TTC549 (cell line): ENCODE data around the gene SLC35E2B.
"Not testable (repeated sequence)": the region's sequence is repeated elsewhere in the genome, so short reads cannot be mapped to it uniquely, and the experiment has no call there.

ENCODE experiments used
- FAIRE-seq: peaks from 2 replicates; lab custom pipeline; 2012; peaks lifted over from hg19 to GRCh38; lab: Jason Lieb, UNC

Gene SLC35E2B

DNA sequence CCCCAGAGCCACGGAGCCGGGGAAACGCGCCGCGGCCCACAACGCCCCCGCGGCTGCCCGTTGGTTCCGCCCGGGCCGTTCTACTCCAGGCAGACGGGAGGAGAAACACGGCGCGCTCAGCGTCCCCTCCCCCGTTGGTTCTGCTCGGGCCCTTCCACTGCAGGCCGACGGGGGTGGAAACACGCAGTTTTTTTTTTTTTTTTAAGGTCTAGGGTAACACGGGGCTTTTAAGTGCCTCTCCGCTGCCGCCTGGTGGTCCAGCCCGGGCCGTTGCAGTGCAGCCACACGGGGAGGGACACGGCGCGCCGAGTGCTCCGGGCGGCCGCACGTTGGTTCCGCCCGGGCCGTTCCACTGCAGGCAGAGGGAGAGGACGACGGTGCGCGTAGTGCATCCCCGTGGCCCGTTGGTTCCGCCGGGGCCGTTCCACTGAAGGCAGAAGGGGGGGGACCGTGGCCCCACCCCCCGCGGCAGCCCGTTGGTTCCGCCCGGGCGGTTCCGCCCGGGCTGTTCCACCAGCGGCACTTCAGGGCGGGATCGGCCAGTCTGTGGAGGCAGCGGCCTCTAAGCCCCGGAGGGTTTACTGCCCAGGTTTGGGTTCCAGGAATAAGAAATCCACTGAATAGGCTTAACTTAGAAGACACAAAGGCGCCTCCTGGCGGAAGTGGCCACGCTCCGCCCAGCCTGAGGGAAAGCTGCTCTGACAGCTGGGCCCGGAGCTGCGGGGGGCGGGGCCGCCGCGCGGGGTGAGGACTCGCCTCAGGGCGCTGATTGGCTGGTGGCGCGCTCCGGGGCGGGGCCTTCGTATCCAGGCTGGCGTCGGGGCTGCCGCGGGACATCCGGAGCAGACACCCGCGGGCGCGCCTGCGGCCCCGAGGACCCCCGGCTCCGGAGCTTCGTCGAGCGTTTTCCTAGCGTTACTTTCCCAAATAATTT, at the start of gene SLC35E2B:
SLC35E2B (minus strand) TSS at position 82 of the 934 bp plus-strand sequence. CDS start 16,096 bp downstream, outside the sequence.
- FAIRE-seq = peak; percentile 84

DNA sequence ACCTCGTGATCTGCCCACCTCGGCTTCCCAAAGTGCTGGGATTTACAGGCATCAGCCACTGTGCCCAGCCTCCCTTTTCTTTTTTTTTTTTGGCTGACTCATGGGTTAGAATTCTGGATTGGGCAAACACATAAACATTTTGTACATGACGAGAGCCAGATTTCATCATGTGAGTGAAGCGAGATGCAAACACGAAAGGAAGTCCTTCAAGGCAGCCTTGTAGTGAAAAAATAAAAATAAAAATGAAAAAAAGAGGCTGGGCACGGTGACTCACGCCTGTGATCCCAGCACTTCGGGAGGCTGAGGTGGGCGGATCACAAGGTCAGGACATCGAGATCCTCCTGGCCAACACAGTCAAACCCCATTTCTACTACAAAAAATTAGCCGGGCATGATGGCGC, 48.4 kb upstream of the SLC35E2B start:
- not testable (repeated sequence) for FAIRE-seq

DNA sequence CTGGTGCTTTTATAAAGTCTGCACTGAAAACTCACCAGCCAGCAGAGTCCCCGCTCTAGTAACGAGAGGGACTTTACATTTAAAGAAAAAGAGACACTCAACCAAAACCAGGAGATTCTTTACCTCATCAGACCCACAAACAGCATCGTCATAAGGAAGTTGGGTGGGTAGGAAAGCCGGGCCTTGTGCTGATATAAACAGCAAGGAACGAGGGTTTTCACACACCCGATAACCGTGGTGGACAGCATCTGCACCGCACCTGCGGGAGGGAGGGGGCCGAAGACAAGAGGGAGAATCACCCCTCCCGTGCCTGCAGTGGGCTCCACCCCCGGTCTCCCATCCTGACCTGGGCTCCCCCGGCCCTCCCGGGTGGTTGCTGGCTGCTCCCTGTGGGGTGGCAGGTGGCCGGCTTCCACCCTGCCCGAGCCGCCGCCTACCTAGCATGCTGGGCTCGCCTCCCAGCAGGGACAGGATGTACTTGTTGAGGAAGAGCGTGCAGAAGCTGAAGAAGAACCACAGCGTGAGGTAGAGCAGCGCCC, 46.3 kb upstream of the SLC35E2B start:
- not testable (repeated sequence) for FAIRE-seq

DNA sequence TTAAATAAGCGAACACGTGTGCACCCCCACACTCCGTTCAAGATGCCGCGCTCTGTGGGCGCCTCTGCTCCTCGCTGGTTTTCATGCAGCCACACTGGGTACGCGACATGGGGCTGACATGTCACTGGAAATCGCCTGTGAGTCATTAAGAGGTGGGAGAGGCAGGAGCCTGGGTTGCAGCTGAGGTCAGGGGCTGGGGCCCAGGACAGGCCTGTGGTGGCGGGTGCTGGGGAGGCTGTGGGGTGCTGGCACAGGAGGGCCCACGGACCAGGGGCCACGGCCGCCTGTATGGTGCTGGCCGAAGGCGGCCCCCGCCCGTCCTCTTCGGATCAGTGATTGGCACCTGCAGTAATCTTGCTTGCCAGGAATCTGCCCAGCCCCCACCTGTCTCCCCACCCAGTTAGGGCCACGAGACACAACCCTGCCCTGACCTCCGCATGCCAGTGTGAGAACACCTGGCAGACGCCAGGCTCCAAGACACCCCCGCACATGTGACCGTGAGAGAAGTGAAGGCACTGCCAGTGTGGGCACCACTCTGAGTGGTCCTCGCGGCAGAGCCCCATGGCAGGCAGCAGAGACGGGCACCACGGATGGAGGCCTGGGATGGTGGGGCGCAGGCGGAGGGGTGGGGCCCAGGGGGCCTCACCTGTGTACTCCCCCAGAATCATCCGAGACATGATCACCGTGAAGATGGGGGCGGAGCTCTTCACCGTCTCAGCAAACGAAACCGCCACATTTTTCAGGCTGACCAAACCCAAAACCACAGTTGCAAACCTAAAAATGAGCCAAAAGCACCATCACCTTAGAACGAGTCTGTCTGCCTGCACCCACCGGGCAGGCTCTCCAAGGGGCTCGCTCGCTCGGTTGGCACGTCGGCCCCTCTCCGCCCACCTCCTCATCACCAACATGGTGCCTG, 45.3 kb upstream of the SLC35E2B start:
- not testable (repeated sequence) for FAIRE-seq

DNA sequence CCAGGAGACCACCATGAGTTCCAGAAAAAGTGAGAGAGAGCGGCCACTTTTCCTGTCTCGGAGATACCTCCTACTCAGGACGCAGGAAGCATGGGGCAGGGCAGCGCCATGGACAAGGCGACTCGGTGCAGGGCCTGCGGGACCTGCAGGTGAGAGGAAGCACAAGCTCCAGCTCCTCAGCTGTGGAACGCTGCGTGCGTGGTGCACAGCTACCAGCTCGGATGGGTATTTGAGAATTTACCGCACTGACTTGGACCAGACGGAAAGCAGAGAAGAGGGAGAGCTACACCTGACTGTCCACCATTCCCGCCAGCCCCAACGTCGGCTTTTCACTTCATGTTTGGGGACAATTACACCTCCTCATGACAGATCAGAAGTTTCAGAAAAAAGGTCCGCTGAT, 39.8 kb upstream of the SLC35E2B start:
- no peak for FAIRE-seq

DNA sequence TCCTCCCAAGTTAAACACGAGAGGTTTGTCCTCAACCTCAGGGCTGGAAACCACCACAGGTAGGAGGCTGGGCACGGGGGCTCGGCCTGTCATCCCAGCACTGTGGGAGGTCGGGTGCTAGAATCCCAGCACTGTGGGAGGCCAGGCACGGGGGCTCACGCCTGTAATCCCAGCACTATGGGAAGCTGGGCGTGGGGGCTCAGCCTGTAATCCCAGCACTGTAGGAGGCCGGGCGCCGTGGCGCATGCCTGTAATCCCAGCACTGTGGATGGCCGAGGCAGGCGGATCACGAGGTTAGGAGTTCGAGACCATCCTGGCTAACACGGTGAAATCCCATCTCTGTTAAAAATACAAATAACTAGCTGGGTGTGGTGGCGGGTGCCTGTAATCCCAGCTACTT, 38.3 kb upstream of the SLC35E2B start:
- FAIRE-seq = no peak

DNA sequence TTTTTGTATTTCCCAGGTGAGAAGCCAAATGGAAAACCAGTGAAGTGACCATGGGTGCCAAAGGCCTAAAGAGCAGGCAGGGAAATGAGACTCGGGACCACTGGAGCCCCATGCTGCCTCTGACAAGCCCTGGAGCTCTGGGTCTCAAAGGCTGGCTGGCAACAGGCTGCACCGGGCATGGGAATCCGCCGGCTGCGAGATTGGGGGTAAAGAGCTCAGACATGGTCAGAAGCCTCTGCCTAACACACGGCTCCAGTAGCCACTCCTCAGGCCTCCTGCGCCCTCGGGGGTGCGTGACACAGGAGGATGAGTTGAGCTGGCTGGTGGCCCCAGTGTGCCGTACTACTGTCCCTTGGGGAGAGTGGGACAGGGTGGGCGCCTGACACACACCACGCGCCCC, 37.6 kb upstream of the SLC35E2B start:
- FAIRE-seq = not testable (repeated sequence)

DNA sequence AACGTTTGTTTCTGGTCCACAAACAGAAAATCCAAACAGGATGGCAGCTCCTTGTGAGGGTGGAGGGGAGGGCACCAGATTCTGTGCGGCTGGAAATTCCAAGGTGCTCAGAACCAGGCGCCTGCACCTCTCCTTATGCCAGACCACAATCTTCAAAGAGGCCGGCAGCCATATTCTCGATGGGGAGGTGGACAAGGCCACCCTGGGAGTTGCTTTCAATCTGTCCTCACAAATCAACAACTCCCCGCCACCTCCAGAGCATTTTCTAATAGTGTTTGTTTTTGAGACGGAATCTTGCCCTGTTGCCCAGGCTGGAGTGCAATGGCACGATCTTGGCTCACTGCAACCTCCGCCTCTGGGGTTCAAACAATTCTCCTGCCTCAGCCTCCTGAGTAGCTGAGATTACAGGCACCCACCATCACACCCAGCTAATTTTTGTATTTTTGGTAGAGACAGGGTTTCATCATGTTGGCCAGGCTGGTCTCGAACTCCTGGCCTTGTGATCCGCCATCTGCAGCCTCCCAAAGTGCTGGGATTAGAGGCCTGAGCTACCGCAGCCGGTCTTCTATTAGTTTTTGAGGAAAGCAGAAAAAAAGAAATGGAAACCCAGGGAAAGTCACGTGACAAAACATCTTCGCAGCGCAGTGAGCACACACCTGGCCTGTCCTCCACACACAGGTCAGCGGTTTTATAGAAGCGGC, 36.7 kb upstream of the SLC35E2B start:
- not testable (repeated sequence) for FAIRE-seq

DNA sequence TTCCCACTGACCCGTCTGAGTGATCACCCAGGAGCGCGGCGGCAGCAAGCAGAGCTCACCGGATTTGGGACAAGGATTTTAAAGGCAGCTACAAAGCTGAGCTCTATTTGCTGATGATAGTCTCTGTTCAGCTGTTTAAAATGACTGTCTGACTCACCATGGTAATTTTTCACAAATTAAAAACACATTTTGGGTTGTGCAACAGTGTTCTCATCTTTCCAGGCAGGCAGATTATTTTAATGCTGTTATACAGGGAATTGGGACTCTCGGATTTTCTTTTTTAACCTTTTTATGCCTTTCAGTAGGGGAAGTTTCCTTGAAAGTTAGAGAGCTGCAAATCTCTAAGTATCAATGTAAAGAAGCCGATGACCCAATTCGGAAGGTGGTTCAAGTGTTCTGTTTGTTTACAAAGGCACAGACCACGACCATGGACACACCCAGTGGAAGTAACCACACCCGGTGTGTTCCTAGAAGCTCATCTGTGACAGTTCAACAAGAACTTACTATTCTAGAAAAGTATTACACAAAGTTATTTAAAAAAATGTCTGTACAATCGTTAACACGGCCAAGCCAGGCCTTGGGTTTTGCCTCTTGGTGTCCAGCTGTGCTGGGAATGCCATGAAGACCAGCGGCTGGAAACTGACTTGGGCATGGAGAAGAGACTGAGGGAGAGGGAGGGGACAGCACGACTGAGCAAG, 35.9 kb upstream of the SLC35E2B start:
- not testable (repeated sequence) for FAIRE-seq

DNA sequence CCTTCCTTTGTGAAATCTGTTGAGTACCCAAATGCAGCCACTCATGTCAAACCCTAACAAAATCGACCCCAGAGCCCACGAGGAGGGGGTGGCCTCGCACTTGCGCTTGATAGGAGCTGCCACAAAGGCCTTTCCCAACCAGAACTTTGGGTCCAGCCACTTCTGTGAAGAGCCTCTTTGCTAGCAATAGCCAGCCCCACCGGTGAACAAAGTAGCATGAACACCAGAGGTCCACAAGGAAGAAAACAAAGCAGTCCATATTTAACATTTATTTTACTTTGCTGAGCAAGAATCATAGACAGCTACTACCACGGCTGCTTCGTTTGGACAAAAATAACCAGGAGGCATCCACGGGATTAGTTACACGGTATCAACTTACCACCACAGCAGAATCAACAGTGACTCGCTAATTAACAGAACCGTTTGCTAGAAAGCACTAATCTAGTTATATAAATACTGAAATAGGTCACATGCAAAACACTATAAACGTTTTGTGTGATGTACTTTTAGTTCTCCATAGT, 34.6 kb upstream of the SLC35E2B start:
- not testable (repeated sequence) for FAIRE-seq

DNA sequence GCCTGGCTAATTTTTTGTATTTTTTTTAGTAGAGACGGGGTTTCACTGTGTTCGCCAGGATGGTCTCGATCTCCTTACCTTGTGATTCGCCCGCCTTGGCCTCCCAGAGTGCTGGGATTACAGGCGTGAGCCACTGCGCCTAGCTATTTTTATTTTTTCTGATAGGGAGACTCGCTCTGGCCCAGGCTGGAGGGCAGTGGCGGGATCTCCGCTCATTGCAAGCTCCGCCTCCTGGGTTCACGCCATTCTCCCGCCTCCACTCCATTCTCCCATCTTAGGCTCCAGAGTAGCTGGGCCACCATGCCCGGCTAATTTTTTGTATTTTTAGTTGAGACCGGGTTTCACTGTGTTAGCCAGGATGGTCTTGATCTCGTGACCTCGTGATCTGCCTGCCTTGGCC, 33.5 kb upstream of the SLC35E2B start:
- FAIRE-seq = not testable (repeated sequence)

DNA sequence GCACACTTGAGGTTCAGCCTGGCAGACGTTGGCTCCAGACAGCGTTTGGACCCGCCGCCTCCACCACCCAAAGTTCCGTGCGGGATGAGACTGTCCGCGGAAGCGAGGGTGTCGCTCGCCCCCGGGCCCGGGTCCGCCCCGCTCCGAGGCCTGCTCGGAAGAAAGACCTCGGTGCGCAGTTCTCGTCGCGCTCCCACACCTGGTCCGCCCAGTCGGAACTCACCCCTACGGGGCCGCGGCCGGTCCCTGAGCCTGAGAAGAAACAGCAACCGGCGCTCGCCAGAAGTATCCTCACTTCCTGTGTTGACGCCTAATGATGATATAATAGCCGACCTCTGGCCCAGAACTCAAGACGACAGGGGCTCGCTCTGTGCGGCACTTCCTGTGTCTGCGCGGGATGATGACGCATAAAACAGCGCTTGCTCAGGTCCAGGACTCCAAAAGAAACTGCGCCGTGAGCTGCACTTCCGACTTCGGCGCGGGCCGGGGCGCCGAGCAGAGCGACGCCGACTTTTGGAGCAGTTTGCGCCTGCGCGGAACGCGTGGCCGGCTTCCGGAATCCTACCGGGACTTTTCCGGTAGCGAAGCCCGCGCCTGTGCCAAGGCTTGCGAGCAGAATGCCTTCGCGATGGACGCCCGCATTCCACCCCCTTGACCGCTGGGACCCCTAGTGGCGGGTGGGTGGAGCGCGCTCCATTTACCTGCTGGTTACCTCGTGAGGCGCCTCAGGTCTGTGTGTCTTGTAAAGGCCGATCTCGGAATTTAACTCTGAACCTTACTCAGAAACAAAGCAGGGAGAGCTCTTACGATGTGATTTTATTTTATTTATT, 31.7 kb upstream of the SLC35E2B start, which contains the start of gene CDK11A:
CDK11A (minus strand) TSS at position 323 of the 830 bp plus-strand sequence. CDS start 1,539 bp downstream, outside the sequence.
- peak; percentile 90 for FAIRE-seq

DNA sequence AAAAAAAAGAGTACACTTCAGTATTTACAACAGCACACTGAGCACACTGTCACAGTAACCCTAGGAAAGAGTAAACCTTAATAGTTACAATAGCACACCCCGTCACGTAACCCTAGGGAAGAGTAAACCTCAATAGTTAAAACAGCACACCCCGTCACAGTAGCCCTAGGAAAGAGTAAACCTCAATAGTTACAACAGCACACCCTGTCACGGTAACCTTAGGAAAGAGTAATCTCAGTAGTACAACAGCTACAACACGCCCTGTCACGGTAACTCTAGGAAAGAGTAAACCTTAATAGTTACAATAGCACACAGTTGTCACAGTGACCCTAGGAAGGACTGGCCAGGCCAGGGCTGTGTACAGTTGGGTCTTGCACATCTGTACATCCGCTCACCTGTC, 28.6 kb upstream of the SLC35E2B start:
- no peak for FAIRE-seq

DNA sequence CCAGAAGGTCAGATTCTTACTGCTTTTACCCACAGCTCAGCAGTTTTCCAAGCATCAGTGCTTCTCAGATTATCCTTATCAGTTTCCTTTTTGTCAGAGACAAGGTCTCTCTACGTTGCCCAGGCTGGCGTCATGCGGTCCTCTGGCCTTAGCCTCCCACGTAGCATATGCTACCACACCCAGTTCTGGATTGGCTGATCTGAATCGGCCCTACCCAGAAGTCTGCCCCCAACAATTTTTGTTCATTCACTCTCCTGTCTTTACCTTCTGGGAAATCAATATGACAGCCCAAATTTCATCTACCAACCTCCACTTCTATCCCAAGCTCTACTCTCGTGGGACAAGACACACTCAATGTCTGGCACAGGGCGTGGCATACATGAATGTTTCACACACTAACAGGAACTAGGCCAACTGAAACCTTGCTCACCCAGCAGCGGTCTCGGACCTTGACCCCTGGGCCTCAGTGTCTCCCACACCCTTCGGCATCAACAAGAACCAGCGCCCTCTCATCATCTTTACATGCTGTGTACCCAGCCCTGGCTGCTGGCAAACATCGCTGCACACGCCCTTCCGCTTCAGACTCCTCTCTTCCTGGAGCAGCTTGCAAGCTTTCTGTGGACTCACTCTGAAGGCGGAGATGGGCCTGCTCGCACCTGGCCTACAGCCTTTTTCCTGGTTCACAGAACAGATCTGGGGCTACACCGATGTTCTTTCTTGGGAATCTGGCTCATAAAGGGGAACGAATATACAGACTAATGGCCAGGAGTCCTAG, 22.7 kb upstream of the SLC35E2B start:
- not testable (repeated sequence) for FAIRE-seq

DNA sequence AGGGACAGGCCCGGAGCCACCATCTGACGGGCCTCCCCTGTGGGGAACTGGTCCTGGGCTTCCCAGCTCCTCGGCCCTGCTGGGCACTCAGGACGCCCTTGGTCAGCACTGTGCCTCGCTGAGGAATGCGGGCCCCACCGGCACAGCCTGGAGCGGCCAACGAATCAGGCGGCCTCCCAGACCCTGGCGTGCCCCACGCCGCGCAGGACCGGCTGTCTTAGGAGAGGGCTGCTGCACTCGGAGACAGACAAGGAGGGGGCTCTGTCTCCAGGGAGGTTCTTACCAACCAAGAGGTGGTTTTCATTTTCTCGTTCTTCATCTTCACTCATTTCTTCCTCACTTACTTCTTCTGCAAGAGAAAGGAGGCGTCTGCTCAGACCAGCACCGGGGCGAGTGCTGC, 15.3 kb upstream of the SLC35E2B start:
- FAIRE-seq = not testable (repeated sequence)

DNA sequence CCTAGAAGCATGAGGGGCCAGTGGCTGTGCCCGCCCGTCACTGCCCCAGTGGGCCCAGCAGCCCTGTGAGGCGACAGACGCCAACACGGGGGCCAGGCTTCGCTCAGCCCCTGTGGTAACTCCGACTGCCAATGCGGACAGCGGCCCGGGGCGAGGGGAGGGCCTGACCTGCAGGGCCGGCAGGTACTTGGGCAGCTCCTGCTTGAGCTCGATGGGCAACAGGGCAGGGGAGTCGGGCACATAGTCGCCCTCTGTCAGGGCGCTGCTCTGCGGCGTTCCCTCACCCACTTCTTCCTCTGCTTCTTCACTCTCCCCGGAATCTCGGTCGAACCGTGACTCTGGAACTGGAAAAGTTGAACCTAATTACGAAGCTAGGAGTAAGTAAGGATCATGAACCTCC, 14.6 kb upstream of the SLC35E2B start:
- not testable (repeated sequence) for FAIRE-seq

DNA sequence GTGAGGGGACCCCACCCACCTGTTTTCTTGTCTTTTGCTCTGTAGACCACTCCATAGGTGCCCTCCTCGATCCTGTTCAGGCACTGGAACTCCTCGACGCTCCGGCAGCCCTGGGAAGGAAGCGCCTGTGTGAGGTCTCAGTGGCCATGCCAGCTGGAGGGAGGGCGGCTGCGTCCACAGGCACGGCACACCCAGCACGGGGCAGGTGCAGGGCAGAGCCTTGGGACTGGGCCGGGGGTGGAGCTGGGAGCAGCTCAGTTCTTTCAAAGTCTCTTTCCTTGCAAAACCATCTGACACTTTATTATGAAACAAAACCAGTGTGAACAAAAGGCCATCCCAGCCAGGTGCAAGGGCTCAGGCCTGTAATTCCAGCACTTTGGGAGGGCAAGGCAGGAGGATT, 13.0 kb upstream of the SLC35E2B start:
- FAIRE-seq = not testable (repeated sequence)

DNA sequence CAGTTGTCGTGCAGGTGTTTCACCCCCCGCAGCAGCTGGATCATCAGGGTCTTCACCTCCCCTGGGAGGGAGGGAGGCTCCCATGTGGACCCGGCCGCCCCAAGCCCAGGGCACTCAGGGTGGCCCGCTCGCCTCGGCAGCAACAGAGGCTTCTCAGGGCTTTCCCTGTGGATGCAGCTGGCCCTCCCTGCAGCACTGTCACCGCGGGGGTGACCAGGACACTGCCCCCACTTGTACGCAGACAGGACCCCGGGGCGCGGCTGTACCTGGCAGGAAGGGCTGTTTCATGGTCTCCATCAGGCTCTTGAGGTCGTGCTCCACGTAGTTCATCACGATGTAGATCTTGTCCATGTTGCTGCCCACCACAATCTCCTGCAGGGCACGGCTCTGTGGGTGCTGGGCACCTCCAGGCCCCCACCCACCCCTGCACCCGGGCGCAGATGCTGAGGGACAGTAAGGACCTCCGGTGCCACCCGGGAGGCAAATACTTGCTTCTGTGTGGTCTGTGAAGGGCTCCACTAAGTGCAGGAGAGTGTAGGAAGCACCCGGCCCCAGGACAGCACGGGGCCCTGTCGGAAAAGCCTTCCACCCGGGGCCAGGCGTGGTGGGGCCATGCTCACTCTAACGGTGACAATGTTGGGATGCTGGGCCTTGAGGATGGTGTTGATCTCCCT, 11.8 kb upstream of the SLC35E2B start:
- FAIRE-seq = not testable (repeated sequence)
